Activated CD8-positive, alpha-beta memory T cell treated with anti-CD3 and anti-CD28 coated beads for 1 hour (primary cell): ENCODE results near the gene GAD1.

ENCODE experiments used
- DNase-seq, 2 donors: peaks; one replicate each; pipeline ENCODE4 v3.0.0-alpha.2; 2020; ENCODE audit warnings: low read depth in 1 of 2; ENCODE audit errors: extremely low read depth in 1 of 2

The GAD1 gene

DNA sequence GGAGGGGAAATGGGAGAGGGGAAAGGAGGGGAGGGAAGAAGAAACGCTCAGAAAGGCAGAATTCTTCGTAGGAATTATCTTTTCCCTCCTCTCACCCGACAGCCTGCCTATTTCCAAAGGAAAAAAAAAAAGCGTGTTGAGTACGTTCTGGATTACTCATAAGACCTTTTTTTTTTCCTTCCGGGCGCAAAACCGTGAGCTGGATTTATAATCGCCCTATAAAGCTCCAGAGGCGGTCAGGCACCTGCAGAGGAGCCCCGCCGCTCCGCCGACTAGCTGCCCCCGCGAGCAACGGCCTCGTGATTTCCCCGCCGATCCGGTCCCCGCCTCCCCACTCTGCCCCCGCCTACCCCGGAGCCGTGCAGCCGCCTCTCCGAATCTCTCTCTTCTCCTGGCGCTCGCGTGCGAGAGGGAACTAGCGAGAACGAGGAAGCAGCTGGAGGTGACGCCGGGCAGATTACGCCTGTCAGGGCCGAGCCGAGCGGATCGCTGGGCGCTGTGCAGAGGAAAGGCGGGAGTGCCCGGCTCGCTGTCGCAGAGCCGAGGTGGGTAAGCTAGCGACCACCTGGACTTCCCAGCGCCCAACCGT is at the start of gene GAD1:
Gene GAD1 (plus strand): TSS at position 384 of the 589 bp plus-strand sequence. CDS start 1,705 bp downstream, outside the sequence.
- peak in 1 of 2 donors; percentile 28 for DNase-seq

GRCh38 chr2:170770008-170770605 is 46.6 kb upstream of the GAD1 start, which contains the start of gene ERICH2:
Gene ERICH2 (plus strand): TSS chr2:170770378. CDS start chr2:170770682, 304 bp downstream.
- peak in 1 of 2 donors; percentile 3 for DNase-seq

- DNase-seq = peak; percentile 25 to 42
Observed at GRCh38 chr2:170770606-170771420, 45.9 kb upstream of the GAD1 start.

DNA sequence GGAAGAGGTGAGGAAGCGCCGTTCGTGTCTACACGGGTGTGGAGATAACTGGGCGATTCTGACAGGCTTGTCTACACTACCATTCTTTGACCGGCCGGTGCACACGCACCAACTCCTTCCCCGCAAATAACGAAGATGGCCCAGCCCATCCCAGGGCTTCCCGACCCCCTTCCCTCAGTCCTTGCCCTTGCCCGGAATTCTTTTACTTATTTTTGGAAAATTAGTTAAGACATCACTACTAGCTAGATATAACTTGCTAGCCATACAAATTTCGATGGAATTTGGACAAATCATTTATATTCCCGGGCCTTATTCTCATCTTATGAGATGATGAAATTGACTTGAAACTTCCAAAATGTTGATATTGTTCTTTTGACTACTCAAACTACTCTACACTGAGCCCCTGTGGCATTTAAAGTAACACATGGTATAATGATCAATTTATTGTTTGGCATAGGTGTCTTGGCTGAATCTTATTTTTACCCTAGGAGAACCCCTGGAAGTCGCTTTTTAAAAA is 45.2 kb upstream of the GAD1 start:
- no peak for DNase-seq

DNA sequence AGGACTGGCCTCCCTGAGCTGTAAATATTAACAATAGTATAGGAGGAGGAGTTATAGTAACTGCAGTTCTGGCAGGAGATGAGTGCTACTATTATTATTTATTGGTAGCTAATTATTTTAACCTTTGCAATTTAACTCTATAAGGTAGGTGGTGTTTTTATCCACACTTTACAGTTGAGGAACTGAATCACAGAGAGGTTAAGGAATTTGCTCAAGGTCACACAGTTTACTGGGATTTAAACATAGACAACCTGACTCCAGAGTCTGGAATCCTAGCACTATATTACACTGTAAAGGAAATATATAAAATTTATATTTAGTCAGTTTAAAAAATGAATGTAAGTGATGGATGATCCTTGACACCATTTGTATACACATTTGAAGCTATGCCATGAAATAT is 44.4 kb upstream of the GAD1 start:
- DNase-seq = no peak

DNA sequence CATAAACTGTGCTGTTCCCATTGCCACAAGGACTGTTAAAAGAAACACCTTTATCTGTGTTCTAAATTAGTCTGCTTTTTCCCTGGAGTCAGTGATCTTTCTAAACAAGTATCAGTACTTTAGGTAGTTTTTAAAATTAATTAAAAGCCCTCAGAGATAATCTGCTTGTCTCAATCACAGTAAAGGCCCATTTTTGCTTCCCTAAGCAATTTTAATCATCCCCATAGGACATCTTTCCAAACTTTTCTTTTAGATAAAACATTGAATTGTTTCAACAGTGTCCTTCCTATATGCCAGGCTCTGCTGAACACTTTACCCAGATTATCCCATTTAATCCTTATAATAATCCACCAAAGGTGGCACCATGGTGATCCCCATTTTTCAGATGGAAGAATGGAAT is 42.6 kb upstream of the GAD1 start:
- DNase-seq = no peak

- no peak for DNase-seq
Observed at GRCh38 chr2:170778900-170779299, 37.8 kb upstream of the GAD1 start.

DNA sequence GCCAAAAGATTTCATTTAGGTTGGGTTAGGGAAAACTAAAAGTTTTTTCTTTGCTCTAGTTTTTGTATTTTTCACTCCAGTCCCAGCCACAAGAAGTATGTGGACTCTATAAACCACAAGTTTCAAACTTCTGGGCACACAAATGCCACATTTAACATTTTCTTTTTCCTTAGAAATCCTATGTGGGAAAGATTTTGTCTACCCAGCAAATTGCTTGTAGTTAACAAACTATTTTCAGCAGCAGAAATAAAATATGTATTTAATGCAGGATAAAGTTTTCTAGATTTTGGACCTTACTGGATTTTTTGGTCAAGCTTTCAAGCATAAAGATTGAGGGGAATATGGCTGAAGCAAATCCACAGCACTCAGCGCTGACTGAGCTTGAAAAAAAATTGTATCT is 37.4 kb upstream of the GAD1 start:
- no peak for DNase-seq

- DNase-seq = no peak
Observed at GRCh38 chr2:170782673-170783072, 34.0 kb upstream of the GAD1 start.

GRCh38 chr2:170783549-170783948 is 33.1 kb upstream of the GAD1 start:
- DNase-seq = no peak

DNA sequence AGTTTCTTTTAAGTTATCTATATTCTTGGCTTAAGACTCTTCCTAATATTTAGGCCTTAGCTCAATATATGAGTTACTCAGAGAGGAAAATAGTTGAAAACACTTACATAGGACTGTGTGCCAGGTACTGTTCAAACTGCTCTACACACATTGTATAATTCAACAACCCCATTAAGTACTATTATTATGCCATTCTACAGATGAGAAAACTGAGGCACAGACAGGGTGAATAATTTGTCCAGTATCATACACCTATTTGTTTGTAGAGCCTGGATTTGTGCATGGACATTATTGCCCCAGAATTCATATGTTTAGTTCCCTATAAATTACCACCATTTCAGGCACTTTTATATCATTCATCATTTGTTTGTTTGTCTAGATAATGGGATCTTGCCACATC is 17.7 kb upstream of the GAD1 start:
- no peak for DNase-seq

- no peak for DNase-seq
Observed at GRCh38 chr2:170806548-170806947, 10.1 kb upstream of the GAD1 start.

DNA sequence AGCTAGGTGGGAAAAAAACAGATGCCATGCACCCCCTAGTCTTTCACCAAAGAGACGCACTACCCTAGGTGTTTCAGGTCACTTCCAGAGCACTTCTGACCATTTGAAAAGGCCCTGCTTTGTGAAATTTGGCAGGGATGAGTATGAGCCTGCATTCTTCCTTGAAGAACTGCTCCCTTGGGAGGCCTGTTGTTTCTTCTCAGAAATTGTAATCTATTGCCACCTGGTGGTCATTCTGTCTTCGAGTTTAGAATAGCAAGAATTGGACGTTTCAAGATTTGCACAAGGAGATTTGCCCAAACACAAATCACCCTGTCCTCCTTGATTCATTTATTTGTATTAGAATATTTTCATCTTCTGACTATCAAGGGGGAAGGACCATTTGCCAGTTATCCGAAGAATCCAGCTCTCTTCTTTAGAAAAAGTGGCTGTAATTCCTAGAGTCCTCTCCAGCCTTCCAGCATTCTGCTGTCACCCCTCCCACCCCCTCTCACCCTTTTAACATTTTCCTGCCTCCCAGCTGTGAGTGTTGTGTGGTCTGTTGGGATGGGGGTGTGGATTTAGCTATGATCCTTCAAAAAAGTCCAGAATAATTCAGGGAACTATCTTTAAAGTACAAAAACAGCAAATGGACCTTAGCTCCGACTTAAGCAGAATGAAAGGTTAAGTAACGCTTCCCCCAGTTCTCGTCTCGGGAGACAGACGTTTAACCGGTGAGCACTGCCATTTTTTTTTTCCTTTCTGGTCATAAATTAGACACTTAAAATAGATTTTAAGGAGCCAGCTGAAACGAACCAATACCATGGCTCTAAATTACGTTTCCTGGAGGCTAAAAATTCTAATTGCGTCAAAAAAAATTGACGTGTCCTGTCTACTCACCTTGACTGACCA is 3.7 kb upstream of the GAD1 start:
- DNase-seq = no peak

- DNase-seq = no peak
Observed at GRCh38 chr2:170813611-170814532, 2.8 kb upstream of the GAD1 start.

- no peak for DNase-seq
Observed at GRCh38 chr2:170814533-170815230, 2.0 kb upstream of the GAD1 start.

DNA sequence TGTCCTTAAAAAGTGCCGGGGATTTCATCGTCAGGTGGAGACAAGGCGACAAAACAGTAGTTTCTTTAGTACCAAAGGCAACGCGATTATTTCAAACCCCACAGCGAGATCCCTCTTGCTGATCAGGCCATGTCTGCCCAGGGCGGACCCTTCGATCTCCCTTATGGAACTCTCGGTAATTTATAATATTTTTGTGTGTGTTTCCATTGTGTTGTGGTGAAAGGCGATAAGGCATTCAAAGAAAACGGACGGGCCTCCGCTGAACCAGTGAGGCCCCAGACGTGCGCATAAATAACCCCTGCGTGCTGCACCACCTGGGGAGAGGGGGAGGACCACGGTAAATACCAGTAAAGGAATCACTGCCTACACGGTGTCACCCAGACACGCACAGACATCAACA is 1.4 kb upstream of the GAD1 start:
- no peak for DNase-seq

GRCh38 chr2:170815746-170816503 is 762 bp upstream of the GAD1 start:
- peak; percentile 29 to 38 for DNase-seq
